Nephron (organoid): ENCODE results near the gene GLYR1.

Experiments
- H3K27ac Mint-ChIP-seq, 3 experiments: 2 replicates each; pipeline ENCODE4 v1.8.0; 2020; ENCODE audit warnings: mixed read lengths in 3 of 3, mild to moderate bottlenecking in 2 of 3, moderate library complexity in 1 of 3
- H3K27me3 Mint-ChIP-seq: 2 replicates; pipeline ENCODE4 v1.8.0; 2021; ENCODE audit warnings: low read depth, mild to moderate bottlenecking, moderate library complexity, mixed read lengths
- H3K36me3 Mint-ChIP-seq: 2 replicates; pipeline ENCODE4 v1.8.0; 2020; ENCODE audit warnings: low read depth, mixed read lengths
- H3K4me1 Mint-ChIP-seq: 2 replicates; pipeline ENCODE4 v1.8.0; 2020; ENCODE audit warnings: mixed read lengths
- H3K4me3 Mint-ChIP-seq, 3 experiments: 2 replicates each; pipeline ENCODE4 v1.8.0; 2020; ENCODE audit warnings: mild to moderate bottlenecking in 3 of 3, mixed read lengths in 3 of 3, moderate library complexity in 2 of 3
- H3K9me3 Mint-ChIP-seq: 2 replicates; pipeline ENCODE4 v1.8.0; 2020; ENCODE audit warnings: mixed read lengths
- CTCF ChIP-seq, 3 experiments: fragments of 200-600 bp; sonication (generic); IDR thresholded peaks; one replicate each; pipeline ENCODE4 v1.5.0; 2021; ENCODE audit warnings: antibody characterized with exemption in 3 of 3; ENCODE audit not compliant: unreplicated experiment in 3 of 3

GLYR1 gene

GRCh38 chr16:4771646-4772045, 75.4 kb downstream of the GLYR1 start:
- Mint-ChIP-seq H3K4me3 (no peak overlapping the region), H3K4me1 (peaks cover 12% of the 10 kb centered on the region), H3K9me3 (no peaks in the 10 kb centered on the region), H3K27ac (no peak overlapping the region), H3K36me3 (no peaks in the 10 kb centered on the region), H3K27me3 (peaks cover 4% of the 10 kb centered on the region)
- no peak for TF ChIP-seq CTCF (IDR thresholded peaks at IDR 0.05; ENCODE audit: unreplicated experiment in 3 of 3)

- H3K9me3 Mint-ChIP-seq, result no peaks in the 10 kb centered on the region
- peaks cover 4% of the 10 kb centered on the region for H3K27me3 Mint-ChIP-seq
- H3K4me1 Mint-ChIP-seq, result peaks cover 19% of the 10 kb centered on the region
- H3K4me3 Mint-ChIP-seq, result peak overlapping the region; percentile 89 to 91 (median 89)
- TF ChIP-seq CTCF (IDR thresholded peaks at IDR 0.05; ENCODE audit: unreplicated experiment in 3 of 3), result no peak
- peak overlapping the region in 2 of 3 experiments; percentile 28 to 91 for H3K27ac Mint-ChIP-seq
- no peaks in the 10 kb centered on the region for H3K36me3 Mint-ChIP-seq
These were observed 77.8 kb downstream of the GLYR1 start for GRCh38 chr16:4769306-4769638.

GRCh38 chr16:4768549-4769305, 78.4 kb downstream of the GLYR1 start:
- Mint-ChIP-seq H3K4me1 (peaks cover 19% of the 10 kb centered on the region), H3K27ac (peak overlapping the region; percentile 73 to 91 (median 87)), H3K4me3 (peak overlapping the region; percentile 89 to 91 (median 89)), H3K27me3 (peaks cover under 1% of the 10 kb centered on the region), H3K9me3 (no peaks in the 10 kb centered on the region), H3K36me3 (peaks cover 1% of the 10 kb centered on the region)
- no peak for TF ChIP-seq CTCF (IDR thresholded peaks at IDR 0.05; ENCODE audit: unreplicated experiment in 3 of 3)

GRCh38 chr16:4767872-4768548, 79.1 kb downstream of the GLYR1 start:
- Mint-ChIP-seq H3K4me1 (peaks cover 19% of the 10 kb centered on the region), H3K4me3 (peak overlapping the region; percentile 89 to 91 (median 89)), H3K27ac (peak overlapping the region; percentile 73 to 91 (median 87)), H3K36me3 (peaks cover 6% of the 10 kb centered on the region), H3K27me3 (no peaks in the 10 kb centered on the region), H3K9me3 (no peaks in the 10 kb centered on the region)
- no peak for TF ChIP-seq CTCF (IDR thresholded peaks at IDR 0.05; ENCODE audit: unreplicated experiment in 3 of 3)

DNA sequence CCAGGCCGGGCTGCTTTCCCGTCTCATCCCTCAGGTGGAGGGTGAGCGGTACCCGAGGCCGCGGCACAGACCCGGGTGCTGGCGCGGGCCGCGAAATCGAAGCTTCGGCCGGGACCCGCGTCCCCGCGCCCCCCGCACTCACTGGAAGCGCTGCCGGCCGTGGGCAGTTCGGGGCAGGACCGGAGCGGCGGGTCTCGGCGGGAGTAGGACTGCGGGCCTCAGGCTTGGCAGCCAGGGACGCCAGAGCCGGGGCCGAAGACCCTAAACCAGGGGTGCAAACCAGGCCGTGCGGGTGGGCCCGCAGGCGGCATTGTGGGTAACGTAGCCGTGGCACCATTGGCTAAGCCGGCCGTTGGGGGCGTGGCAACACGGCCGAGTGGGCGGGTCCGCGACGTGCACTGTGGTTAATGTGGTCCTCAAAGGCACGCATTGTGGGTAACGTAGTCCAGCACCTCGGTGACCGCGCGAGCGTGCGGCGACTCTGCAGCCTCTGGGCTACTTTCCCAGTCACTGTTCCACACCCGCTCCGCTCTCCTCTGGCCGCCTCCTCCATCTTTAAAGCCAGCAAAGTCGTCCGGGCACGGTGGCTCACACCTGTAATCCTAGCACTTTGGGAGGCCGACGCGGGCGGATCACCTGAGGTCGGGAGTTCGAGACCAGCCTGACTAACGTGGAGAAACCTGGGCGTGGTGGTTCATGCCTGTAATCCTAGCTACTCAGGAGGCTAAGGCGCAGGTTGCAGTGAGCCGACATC, 80.0 kb downstream of the GLYR1 start, which contains the start of gene ZNF500:
Gene ZNF500, minus strand, starts transcription at position 288 of the 754 bp plus-strand sequence. CDS start 1,184 bp downstream, outside the sequence.
- no peak for TF ChIP-seq CTCF (IDR thresholded peaks at IDR 0.05; ENCODE audit: unreplicated experiment in 3 of 3)
- H3K27me3 Mint-ChIP-seq, result no peaks in the 10 kb centered on the region
- peak within 1 kb of the TSS; percentile 89 to 91 (median 91) for H3K4me3 Mint-ChIP-seq
- no peaks in the 10 kb centered on the region for H3K9me3 Mint-ChIP-seq
- H3K36me3 Mint-ChIP-seq, result peaks cover 14% of the 10 kb centered on the region
- H3K4me1 Mint-ChIP-seq, result peaks cover 19% of the 10 kb centered on the region
- H3K27ac Mint-ChIP-seq, result peak within 1 kb of the TSS; percentile 81 to 95 (median 91)
